HS-5 (cell line): ENCODE results near the gene TRPV3.
"Not testable (repeated sequence)": the region's sequence is repeated elsewhere in the genome, so short reads cannot be mapped to it uniquely, and the experiment has no call there.

Experiments used
- DNase-seq: peaks from one replicate; pipeline ENCODE4 v3.0.0-alpha.2; 2012; ENCODE audit warnings: low read depth

Gene TRPV3

DNA sequence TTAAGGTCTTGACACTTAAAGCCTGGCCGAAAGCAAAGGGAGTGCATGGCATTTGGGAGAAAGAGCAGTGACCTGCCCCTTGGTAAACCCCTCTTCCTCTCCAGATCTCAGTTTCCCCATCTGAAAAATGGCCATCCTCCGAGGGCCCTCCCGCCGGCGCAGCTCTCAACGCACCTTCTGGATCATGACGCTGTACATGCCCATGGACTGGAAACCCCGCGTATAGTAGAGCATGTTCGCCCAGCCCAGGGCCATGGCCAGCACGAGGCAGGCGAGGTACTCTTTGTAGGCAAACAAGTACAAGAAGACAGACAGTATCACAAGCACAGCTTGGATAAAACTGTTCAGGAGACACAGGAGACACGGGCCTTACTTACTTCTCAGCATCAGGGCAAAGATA lies 33.6 kb downstream of the TRPV3 start:
- no peak for DNase-seq

DNA sequence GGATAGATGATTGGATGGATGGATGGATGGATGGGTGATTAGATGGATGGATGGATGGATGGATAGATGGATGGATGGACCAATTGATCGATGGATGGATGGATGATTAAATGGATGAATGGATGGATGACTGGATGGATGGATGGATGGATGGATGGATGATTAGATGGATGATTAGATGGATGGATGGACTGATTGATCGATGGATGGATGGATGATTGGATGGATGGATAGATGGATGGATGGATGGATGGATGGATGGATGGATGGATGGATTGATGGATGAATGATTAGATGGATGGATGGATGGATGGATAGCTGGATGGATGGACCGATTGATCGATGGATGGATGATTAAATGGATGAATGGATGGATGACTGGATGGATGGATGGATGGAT lies 38.1 kb downstream of the TRPV3 start:
- not testable (repeated sequence) for DNase-seq

DNA sequence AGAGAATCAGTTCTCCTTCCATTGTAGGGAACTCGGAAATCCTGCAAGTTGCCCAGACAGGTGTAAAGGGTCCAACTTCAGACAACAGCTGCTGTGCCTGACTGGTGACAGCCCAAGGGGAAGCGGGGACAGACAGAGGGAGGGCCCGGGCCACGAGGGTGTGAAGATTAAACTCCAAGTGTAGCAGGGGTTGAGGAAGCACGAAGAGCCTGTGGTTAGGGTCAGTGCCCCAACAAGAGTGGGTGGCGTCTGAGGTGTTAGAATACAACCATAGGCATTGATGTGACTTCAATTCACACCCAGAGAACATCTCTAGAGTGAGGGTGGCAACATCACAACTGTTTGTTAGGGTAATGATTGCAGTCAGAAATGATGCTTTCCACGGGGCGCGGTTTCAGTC lies 42.7 kb downstream of the TRPV3 start:
- DNase-seq: no peak

DNA sequence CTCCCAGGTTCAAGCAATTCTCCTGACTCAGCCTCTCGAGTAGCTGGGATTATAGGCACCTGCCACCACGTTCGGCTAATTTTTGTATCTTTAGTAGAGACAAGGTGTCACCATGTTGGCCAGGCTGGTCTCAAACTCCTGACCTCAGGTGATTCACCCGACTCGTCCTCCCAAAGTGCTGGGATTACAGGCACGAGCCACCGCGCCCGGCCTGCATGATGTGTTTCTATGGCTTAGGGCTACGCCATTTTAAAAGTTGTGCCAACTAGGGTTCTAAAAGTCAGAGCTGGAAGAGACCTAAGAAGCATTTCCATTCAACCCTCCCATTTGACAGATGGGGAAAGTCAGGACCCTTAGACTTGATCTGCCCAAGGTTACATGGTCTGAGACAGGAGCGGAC lies 43.4 kb downstream of the TRPV3 start:
- DNase-seq: not testable (repeated sequence)

DNA sequence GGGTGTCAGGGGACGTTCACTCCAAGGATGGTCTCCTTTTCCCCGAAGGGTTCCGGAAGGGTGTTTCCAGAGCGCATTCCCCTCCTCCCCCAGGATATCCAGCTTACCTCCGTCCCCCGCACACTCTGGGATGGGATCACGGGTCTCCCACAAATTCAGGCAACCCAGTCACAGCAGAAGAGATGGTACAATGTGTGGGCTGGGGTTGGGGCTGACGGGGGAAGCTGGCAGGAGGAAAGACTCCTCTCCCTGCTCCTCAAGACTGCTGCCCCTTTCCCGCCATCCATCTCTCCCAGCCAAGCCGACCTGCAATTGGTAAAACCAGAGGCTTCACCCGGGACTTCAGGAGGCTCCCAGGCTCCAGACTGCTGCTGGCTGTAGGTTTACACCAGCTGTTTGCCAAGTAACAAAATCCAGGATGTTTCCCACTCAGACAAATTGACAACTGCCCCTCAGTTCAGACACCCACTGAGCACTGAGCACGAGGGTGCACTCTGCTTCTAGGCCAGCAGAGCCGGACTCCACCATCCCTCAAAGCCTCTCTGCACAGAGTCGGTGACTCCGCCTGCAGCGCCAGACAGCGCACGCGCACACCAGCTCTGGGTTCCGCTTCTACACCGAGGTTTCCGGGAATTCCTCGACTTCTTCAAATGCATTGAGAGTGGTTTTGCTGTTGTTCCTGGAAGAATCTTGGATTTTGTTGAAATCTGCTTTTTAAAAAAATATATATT lies 44.1 kb downstream of the TRPV3 start:
- DNase-seq: no peak

DNA sequence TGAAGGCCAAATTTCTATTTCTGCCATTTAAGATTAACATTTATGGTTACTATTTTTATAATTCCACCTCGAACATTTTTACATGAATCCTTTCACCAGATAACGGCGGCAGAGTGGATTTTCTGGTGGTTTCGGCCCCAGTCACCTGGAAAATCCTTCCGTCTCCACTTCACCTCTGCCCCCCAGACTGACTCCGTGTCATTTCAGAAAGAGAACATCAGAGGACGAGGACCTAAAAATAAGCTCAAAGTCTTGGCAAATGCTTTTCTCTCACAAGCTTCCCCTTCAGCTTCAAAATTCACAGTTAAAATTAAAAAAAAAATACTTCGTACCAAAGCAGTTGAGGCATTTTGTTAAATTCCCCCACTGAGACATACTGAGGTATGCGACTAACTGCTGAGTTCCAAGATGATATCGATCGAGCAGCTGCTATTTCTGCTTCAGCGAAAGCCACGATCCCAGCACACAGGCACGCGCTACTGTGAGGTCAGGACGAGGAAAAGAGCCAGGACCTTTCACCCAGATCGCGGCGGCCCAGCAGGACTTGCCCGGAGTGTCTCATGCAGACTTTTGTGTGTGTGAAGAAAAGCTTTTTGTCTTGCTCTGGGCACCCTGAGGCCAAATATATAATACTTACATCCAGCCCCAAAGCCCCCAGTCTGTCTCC lies 45.0 kb downstream of the TRPV3 start:
- no peak for DNase-seq

DNA sequence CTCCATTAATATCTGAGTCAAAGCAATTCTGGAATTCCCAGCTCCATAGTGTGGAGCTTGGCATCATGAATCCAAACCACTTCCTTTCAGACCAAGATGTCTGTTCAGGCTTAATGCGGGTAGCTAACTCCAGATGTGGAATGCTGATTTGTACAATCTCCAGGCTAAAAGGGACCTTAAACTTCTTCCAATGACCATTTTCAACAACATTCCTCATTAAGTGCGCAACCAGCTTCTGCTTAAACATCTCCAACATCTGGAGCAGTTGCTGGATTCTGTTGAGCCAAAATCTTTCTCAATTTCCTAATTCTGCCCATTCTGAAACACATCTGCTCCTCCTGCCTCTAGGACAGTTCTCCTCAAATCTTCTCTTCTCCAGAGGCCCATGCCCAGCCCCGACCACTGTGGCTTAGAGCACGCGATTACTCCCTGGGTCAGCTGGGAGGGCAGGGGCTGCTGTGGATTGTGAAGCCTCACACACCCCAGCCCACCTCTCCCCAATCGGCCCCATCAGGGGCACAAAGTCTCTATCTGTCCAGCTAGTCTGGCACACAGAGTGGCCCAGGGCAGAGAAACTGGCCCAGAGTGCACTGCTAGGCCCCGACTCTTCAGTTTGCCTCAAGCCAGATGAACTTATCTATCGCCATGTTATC lies 45.6 kb downstream of the TRPV3 start:
- DNase-seq: no peak

DNA sequence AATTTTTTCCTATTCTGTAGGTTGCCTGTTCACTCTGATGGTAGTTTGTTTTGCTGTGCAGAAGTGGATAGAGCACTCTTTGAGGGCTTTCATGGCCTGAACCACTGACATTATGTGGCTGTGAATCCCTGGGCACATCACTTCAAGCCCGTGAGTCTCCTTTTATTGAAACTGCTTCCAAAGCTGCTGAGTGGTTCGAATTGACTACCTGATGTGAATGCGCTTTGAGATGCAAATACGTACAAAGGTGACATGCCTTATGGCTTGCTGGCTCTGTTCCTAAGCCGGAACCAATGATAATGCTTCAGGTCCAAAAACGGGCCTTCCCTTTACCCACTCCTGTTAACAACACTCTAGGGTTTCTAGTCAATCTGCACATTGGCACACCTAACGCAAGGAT lies 47.5 kb downstream of the TRPV3 start:
- no peak for DNase-seq

DNA sequence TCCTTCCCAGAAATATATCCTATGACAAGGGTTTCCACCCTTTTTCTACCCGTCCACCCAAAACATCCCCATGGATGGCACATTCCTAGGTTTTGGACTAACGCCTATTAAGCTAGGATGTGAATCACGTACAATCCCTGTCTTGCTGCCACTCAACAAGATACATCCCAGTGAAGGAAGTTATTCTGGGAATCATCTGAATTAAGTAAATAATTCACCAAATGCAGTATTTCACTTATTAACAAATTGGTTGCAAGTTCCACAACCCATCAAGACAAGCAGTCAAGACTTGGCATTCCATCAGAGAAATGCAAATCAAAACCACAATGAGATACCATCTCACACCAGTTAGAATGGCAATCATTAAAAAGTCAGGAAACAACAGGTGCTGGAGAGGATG lies 49.7 kb downstream of the TRPV3 start:
- no peak for DNase-seq

DNA sequence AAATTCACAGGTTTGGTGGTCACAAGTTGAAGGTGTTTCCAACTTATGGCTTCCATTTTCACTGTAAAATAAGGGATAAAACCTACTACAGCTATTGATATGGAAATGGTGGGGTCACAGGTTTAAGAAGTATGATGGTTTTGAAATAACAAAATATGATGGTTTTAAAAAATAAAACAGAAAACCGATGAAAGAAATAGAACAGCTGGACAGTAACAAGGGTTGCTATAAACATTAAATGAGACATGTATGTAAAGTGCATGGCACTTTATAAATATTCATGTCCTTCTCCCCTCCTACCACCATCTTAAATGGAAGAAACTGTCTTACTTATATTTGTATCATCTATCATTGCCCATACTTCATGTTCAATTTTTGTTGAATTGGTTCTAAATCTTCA lies 50.5 kb downstream of the TRPV3 start:
- no peak for DNase-seq

DNA sequence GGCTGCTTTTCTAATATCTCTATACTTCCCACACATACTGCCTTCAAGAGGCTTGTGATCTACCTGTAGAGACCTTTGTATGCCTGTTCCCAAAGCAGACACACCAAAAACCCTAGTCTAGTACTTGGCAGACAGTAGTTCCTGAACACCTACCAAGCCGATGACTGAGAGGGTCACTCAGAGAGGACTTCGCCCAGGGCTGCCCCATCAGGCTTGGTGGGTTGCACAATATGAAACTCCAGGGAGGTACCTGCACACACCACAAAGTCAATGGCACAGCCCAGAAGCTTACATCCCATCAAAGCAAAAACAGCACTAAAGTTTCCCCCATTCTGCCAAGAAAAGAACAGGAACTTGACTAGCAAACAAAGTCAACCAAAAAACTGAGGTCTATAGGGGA lies 51.6 kb downstream of the TRPV3 start:
- no peak for DNase-seq

DNA sequence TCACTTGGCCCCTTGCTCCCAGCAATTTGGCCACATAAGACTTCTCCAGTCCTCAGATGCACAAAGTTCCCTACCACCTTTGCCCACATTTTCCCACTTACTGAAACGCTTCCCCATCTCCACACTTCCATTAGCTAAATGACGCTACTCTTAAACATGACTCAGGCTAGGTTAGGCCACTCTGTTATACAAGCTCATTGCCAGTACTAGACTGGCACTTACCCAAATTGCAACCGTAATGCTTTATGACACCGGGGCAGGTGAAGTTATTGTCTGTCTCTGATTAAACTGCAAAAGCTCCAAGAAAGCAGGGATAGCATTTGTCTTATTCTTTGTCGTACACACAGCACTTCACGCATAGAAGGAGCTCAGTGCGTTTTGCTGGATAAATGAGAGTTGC lies 52.6 kb downstream of the TRPV3 start:
- no peak for DNase-seq

DNA sequence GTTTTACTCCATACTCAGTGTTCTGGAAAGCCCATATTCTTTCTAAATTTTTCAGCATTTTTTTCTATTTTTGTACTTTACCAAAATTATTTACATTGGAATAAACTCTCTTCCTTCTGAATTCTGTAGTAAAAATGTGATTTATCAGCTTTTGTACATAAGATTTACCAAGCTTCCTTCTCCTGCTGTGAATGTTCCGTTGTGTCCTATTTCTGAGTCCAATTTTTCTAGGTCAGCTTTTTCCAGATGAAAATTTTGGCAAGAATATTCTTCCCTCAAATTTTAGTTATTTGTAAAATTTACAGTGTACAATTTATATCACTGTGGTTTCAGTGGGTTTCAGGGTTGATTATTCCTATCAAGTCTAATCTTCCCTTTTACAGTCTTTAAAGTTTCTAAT lies 54.3 kb downstream of the TRPV3 start:
- DNase-seq: no peak

DNA sequence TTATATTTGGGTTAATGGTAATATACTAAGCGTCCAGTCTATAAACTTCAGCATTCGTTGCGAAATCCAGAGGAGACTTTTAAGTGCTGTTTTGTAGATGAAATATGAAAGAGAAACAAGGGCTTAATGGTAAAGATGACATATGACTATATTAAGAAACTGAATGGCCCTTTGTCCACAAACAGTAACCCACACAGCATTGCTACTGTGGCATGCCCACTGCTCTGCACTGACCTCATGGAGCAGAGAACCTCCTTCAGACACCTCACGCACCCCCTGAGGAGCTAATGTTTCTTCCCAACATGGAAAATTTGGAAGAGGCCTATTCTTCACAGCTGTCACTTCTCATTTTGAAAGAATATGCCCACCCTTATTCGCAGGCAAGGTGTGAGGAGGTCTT lies 55.1 kb downstream of the TRPV3 start:
- DNase-seq: no peak

DNA sequence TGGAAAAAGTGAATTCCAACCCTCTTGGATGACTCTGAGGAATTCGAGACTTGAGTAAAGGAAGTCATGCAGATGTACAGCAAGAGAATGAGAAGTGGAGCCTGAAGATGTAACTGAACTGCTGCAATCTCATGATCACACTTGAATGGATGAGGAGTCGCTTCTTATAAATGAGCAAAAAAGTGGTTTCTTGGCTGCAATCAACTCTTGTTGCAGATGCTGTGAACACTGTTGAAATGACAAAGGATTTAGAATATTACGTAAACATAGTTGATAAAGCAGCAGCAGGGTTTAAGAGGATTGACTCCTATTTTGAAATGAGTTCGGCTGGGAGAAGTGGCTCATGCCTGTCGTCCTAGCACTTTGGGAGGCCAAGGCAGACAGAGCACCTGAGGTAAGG lies 56.3 kb downstream of the TRPV3 start:
- no peak for DNase-seq

DNA sequence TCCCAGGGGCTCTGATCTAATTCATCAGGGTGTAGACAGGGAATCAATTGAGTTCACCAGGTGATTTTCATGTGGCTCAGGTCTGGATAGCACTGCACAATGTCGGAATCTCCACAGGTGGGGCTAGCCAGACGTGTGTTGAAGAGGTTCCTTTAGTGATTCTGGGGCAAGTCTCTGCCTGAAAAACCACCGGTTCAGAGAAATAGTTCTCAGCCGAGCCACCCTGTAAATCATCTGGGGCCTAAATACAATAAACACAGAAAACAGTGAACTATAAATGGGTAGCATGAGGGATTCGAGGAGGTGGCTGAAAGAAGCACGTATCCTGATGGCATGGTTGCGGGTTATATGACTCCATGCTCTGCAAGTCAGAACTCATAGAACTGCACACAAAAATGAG lies 60.5 kb downstream of the TRPV3 start:
- no peak for DNase-seq

DNA sequence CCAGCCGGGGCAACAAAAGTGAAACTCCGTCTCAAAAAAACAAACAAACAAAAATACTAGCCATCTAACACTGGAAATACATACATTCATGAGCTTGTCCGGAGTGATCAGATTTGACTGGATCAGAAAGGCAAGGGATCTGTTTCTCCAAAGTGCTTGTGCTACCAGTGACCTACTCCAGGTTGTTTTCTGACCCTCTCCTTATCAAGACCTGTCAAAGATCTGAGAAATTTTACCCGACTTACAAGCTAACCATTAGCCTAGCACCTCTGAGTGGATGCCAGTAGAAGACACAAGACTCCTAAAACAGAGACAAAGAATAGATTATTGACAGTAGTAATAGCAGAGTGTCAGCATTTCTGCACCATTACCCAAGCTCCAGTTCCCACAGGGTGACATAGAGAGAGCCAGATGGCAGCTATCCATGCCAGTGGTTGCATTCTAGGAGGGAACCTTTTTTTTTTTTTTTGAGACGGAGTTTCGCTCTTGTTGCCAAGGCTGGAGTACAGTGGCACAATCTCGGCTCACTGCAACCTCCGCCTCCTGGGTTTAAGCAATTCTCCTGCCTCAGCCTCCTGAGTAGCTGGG lies 72.0 kb downstream of the TRPV3 start:
- DNase-seq: no peak

DNA sequence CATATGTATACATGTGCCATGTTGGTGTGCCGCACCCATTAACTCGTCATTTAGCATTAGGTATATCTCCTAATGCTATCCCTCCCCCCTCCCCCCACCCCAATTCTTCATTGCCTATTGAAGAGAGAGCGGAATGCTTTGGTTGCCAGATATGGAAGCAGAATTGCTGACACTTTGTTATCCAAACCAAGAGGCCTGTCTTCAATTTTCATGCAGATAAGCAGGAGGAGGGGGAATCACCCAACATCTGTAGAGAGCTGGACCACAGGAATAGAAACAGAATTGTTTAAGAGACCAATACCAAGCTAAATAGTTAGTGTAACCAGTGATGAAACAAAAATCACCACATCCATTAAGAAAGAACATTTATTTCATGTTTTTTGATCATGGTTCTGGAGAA lies 74.8 kb downstream of the TRPV3 start:
- DNase-seq: no peak

DNA sequence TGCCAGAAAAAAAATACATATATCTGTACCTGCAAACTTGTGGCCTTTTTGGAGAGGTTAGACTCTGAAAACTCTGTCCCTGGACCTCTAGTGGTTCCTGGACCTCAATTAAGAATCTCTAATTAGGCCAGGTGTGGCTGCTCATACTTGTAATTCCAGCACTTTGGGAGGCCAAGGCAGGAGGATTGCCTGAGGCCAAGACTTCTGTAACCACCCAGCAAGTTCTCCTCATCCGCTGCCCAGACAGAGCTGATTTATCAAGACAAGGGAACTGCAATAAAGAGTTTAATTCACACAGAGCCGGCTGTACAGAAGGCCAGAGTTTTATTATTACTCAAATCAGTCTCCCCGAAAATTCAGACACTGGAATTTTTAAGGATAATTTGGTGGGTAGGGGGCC lies 77.6 kb downstream of the TRPV3 start:
- no peak for DNase-seq

DNA sequence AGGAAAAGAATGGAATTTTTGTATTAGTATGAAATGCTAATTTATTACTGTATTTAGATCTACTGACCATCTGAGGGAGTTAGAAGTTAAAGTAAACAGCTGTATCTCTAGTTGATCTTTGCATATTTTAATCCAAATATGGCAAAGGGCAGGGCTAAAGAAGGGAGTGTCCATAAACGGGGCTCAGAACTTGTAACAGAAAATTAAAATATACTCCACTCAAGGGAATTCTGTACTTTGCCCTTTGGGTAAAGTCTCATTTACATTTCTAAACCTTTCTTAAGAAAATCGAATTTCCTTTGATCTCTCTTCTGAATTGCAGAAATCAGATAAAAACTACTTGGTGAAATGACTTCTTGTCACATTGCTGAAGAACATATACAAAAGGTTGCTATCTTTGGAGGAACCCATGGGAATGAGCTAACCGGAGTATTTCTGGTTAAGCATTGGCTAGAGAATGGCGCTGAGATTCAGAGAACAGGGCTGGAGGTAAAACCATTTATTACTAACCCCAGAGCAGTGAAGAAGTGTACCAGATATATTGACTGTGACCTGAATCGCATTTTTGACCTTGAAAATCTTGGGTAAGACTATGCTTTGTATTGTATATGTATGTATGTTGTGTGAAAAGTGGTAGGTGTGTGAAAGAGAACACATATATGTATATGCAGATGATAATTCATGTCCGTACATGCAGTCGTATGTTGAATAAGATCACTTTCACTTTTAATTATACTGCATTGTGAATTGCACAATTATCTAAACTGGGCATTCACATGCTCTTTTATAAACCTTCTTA lies 81.6 kb downstream of the TRPV3 start, which contains the start of gene ASPA:
Gene ASPA (plus strand): TSS at position 186 of the 799 bp plus-strand sequence. CDS start 163 bp downstream, at position 349.
- peak; percentile 5 for DNase-seq

DNA sequence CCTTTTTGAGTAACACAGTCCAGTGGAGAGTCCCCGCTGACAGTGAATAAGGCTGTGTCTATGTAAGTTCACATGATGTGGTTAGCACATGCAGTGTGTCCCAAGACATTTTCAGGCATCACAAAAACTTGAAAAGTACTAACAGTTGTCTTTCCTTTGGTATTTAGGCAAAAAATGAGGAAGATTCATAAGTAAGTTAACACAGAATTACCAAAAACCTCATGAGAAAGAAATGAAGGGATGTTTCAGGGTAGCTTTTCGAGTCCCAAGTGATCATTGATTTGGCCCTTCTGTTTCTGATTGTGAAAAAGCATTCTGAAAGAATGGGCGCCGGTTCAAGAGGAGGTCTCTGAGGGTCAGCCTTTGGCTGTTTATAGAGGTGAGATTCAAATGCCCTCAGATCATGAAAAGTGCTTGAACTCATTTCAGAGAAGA lies 82.3 kb downstream of the TRPV3 start:
- DNase-seq: no peak

DNA sequence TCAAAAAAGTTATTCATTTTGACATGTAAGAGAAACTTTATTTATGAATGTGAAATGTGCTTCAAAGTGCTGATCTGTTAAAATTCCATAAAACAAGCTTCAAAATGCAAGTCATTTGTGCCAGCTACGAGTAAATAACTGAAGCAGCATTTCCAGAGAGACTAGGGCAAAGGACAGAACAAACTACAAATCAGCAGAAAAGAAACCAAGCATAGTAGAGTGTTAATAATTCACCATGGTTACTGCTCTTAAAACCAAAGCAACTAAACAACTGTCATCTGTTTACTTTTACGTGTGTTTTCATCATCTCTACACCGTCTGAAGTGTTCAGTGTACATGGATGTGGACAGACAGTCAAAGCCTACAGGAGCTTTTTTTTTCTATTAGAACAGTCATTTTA lies 83.4 kb downstream of the TRPV3 start:
- DNase-seq: no peak
